GM18511 (cell line): Measurements from ENCODE around the gene NOL6.
"Not testable (repeated sequence)": the region's sequence is repeated elsewhere in the genome, so short reads cannot be mapped to it uniquely, and the experiment has no call there.

Experiments used
- ATAC-seq: cut with Tn5 transposase; IDR thresholded peaks from one replicate; pipeline ENCODE4 v1.9.1; 2021; ENCODE audit warnings: mild to moderate bottlenecking, moderate library complexity; ENCODE audit not compliant: unreplicated experiment

NOL6 gene

GRCh38 chr9:33473643-33474352, at the start of gene NOL6:
NOL6 (minus strand) TSS chr9:33473924; CDS start chr9:33473842, 82 bp downstream.
- peak; percentile 99 for ATAC-seq

DNA sequence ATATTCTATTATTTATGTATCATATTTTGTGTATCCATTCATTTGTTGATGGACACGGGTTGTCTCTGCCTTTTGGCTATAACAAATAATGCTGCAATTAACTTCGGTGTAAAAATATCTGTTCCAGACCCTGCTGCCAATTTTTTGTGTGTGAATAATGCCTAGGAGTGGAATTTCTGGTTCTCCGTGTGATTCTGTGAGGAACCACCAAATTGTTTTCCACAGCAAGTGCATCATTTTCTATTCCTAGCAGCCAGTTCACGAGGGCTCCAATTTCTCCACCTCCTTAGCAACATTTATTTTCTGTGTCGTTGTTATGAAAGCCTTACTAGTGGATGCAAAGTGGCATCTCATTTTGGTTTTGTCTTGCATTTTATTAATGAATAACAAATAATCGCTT, 48.1 kb upstream of the NOL6 start:
- not testable (repeated sequence) for ATAC-seq

DNA sequence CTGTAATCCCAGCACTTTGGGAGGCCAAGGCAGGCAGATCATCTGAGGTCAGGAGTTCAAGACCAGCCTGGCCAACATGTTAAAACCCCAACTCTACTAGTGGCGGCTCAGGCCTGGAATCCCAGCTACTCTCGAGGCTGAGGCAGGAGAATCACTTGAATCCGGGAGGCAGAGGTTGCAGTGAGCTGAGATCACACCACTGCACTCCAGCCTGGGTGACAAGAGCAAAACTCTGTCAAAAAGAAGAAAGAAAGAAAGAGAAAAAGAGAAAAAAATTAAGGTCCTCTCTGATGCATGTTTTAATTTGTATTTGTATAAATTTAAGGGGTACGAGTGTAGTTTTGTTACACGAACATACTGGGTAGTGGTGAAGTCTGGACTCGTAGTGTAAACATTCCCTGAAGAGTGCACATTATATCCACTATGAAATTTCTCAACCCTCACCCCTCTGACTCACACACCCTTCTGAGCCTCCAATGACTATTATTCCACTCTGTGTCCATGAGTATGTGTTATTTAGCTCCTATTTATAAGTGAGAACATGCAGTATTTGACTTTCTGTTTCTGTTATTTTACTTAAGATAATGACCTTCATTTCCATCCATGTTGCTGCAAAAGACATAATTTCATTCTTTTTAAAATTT, 44.3 kb upstream of the NOL6 start:
- not testable (repeated sequence) for ATAC-seq

- no peak for ATAC-seq
These were observed 43.6 kb upstream of the NOL6 start for GRCh38 chr9:33517373-33517772.

DNA sequence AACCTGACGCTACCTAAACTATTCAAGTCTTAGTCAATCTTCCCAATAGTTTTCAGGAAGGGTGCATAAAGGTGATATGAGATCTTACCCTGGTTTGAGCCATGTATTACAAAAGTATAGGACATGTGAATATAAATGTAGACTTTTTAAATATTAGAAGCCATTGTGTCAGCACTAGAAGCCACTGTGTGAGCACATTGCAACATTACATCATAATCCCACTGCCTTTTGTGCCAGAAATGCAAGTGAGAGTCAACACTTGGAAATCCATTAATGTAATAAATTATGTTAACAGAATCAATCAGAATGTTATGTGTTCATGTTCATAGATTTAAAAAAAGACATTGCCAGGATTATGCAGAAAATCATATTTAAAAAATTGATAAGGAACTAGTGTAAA, 42.7 kb upstream of the NOL6 start:
- not testable (repeated sequence) for ATAC-seq

GRCh38 chr9:33515342-33515995, 41.7 kb upstream of the NOL6 start:
- ATAC-seq: not testable (repeated sequence)

- ATAC-seq: not testable (repeated sequence)
These were observed 38.8 kb upstream of the NOL6 start for GRCh38 chr9:33512535-33512934.

- ATAC-seq: not testable (repeated sequence)
These were observed 37.4 kb upstream of the NOL6 start for GRCh38 chr9:33511184-33511517.

- ATAC-seq: no peak
These were observed 36.8 kb upstream of the NOL6 start for GRCh38 chr9:33510262-33511183.

DNA sequence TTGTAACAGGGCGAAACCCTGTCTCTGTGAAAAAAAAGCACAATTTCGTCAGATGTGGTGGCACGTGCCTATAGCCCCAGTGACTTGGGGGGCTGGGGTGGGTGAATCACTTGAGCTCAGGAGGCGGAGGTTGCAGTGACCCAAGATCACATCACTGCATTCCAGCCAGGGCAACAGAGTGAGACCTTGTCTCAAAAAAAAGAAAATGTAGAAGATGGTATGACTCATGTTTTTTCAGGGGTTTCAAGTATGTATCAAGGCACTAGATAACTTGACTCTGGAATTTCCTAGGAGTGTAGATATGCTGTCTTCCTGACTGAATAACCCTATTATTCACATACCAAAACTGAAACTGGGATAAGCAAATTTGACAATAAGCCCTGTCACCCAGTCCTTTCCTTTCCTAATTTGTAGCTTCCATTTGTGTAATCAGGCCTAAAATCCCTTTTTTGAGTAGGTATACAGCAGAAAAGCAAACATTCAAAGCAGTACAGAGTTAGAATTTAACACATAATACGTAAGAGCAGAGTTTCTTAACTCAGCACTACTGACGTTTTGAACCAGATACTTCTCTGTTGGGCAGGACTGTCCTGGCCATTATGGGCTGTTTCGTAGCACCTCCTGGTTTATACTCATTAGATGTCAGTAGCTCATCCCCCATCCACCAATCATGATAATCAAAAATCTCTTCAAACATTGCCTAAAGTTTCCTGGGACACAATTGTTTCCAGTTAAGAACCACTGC, 33.1 kb upstream of the NOL6 start:
- no peak for ATAC-seq

DNA sequence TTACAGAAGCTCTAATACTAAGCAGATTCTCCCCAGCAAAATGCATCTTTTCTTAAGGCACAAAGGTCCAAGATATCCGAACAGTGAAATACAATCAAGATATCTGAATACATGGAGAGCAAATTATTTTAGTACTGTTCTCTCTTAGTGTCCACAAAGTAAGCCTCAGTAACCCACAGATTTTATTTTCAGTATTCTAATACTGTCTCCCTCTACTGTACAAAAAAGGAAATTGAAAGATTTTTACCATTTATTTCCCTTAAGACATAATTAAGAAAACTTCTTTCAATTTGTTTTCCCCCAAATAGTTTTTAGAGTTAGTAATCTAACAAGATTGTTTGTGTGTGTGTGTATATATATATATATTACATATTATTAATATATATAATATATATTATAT, 24.7 kb upstream of the NOL6 start:
- ATAC-seq: no peak

DNA sequence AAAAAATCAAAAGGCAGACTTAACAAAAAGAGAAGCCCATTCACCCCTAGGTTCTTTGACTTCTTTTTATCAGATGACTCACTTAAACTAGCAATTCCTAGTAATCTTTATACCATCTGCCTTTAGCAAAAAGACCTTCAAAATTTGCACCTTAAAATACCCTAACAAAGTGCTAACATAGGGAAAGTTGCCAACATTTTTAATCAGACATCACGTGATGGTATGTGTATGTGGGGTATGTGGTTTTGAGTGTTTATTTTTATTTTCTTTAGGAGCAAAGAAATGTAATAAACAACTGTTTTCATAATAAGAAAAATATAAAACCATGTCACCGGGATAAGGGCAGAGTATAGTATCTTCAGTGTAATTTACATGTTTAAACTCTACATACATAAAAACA, 20.1 kb upstream of the NOL6 start:
- not testable (repeated sequence) for ATAC-seq

- ATAC-seq: no peak
These were observed 15.3 kb upstream of the NOL6 start for GRCh38 chr9:33489066-33489465.

GRCh38 chr9:33485312-33485711, 11.6 kb upstream of the NOL6 start:
- ATAC-seq: not testable (repeated sequence)

DNA sequence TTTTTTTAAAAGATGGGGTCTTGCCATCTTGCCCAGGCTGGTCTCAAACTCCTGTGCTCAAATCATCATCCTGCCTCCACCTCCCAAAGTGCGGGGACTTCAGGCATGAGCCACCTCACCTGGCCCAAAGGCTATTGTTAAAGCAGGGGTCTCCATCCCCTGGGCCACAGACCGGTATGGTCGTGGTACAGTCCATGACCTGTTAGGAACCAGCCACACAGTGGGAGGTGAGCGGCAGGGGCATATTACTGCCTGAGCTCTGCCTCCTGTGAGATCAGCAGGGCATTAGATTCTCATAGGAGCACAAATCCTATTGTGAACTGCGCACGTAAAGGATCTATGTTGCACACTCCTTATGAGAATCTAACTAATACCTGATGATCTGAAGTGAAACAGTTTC, 7.3 kb upstream of the NOL6 start:
- ATAC-seq: no peak

GRCh38 chr9:33480106-33480505, 6.4 kb upstream of the NOL6 start:
- ATAC-seq: no peak

GRCh38 chr9:33476503-33476902, 2.8 kb upstream of the NOL6 start:
- no peak for ATAC-seq

DNA sequence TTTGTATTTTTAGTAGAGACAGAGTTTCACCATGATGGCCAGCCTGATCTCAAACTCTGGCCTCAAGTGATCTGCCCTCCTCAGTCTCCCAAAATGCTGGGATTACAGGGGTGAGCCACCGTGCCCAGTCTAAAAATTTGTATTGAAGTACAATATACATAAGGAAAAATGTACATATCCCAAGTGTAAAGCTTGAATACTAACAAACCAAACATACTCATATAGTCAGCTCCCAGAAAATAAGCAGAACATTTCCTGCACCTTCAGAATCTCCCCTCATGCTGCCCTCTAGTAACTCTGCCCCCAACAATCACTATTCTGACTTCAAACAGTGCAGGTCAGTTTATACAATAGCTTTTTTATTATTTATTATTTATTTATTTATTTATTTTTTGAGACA, 1.6 kb upstream of the NOL6 start:
- no peak for ATAC-seq

GRCh38 chr9:33472881-33473615, 676 bp downstream of the NOL6 start:
- no peak for ATAC-seq
